Measurements from ENCODE around the gene AASS. TPM values are rescaled to one million over a fixed set of nuclear protein-coding genes. Genes with fewer than 3 reads are reported as not detected.

Gene AASS
- total RNA-seq, 2 donors from 2014 or later: 21.6 to 24.1 TPM

- intact Hi-C loops (cut with DNase I): no loop called here
- TF ChIP-seq CTCF (IDR thresholded peaks at IDR 0.05): no peak
- TF ChIP-seq POLR2A (IDR thresholded peaks at IDR 0.05): no peak
- TF ChIP-seq POLR2AphosphoS5 (IDR thresholded peaks at IDR 0.05): no peak
- no peaks in the 10 kb centered on the region for H3K9me3 ChIP-seq
- H3K4me1 ChIP-seq (replicated peaks): no peaks in the 10 kb centered on the region
- H3K27me3 ChIP-seq (replicated peaks; ENCODE audit: insufficient read depth): no peaks in the 10 kb centered on the region
- H3K27ac ChIP-seq: no peak overlapping the region
- DNase-seq (ENCODE audit: low spot score): no peak
- H3K4me3 ChIP-seq: no peak overlapping the region
- peaks cover 0 to 3% of the 10 kb centered on the region in 2 donors for H3K36me3 ChIP-seq
Measured at GRCh38 chr7:122082160-122082559, 61.9 kb downstream of the AASS start.

- no peaks in the 10 kb centered on the region for H3K27me3 ChIP-seq (replicated peaks; ENCODE audit: insufficient read depth)
- H3K36me3 ChIP-seq: peaks cover 0 to 3% of the 10 kb centered on the region in 2 donors
- no peaks in the 10 kb centered on the region for H3K9me3 ChIP-seq
- TF ChIP-seq POLR2AphosphoS5 (IDR thresholded peaks at IDR 0.05): no peak
- TF ChIP-seq CTCF (IDR thresholded peaks at IDR 0.05): no peak
- no peak for TF ChIP-seq POLR2A (IDR thresholded peaks at IDR 0.05)
- DNase-seq (ENCODE audit: low spot score): no peak
- no peak overlapping the region for H3K27ac ChIP-seq
- no peaks in the 10 kb centered on the region for H3K4me1 ChIP-seq (replicated peaks)
- no peak overlapping the region for H3K4me3 ChIP-seq
- WGBS: 75% methylated on average over 3 of the region's 3 CpGs
- intact Hi-C loops (cut with DNase I): no loop called here
Measured at GRCh38 chr7:122073635-122074034, 70.4 kb downstream of the AASS start.

GRCh38 chr7:122072924-122073599 is 71.0 kb downstream of the AASS start:
- no peak overlapping the region for H3K27ac ChIP-seq
- H3K9me3 ChIP-seq: no peaks in the 10 kb centered on the region
- 87% methylated on average over 6 of the region's 6 CpGs for WGBS
- no peaks in the 10 kb centered on the region for H3K4me1 ChIP-seq (replicated peaks)
- H3K4me3 ChIP-seq: no peak overlapping the region
- H3K36me3 ChIP-seq: peaks cover 0 to 3% of the 10 kb centered on the region in 2 donors
- TF ChIP-seq POLR2AphosphoS5 (IDR thresholded peaks at IDR 0.05) (no peak), POLR2A (IDR thresholded peaks at IDR 0.05) (no peak), CTCF (IDR thresholded peaks at IDR 0.05) (no peak)
- intact Hi-C loops (cut with DNase I): no loop called here
- no peak for DNase-seq (ENCODE audit: low spot score)
- no peaks in the 10 kb centered on the region for H3K27me3 ChIP-seq (replicated peaks; ENCODE audit: insufficient read depth)

GRCh38 chr7:122072272-122072671 is 71.8 kb downstream of the AASS start:
- intact Hi-C loops (cut with DNase I): no loop called here
- no peak for DNase-seq (ENCODE audit: low spot score)
- no peaks in the 10 kb centered on the region for H3K9me3 ChIP-seq
- 95% methylated on average over 2 of the region's 2 CpGs for WGBS
- H3K27ac ChIP-seq: no peak overlapping the region
- H3K36me3 ChIP-seq: no peaks in the 10 kb centered on the region
- H3K4me3 ChIP-seq: no peak overlapping the region
- TF ChIP-seq POLR2A (IDR thresholded peaks at IDR 0.05): no peak
- TF ChIP-seq POLR2AphosphoS5 (IDR thresholded peaks at IDR 0.05): no peak
- TF ChIP-seq CTCF (IDR thresholded peaks at IDR 0.05): no peak
- no peaks in the 10 kb centered on the region for H3K27me3 ChIP-seq (replicated peaks; ENCODE audit: insufficient read depth)
- H3K4me1 ChIP-seq (replicated peaks): no peaks in the 10 kb centered on the region

GRCh38 chr7:122070834-122071233 is 73.2 kb downstream of the AASS start:
- no peaks in the 10 kb centered on the region for H3K4me1 ChIP-seq (replicated peaks)
- H3K9me3 ChIP-seq: no peaks in the 10 kb centered on the region
- WGBS: 90% methylated on average over 3 of the region's 3 CpGs
- no peak for DNase-seq (ENCODE audit: low spot score)
- H3K4me3 ChIP-seq: no peak overlapping the region
- no peaks in the 10 kb centered on the region for H3K36me3 ChIP-seq
- intact Hi-C loops (cut with DNase I): no loop called here
- TF ChIP-seq POLR2A (IDR thresholded peaks at IDR 0.05): no peak
- TF ChIP-seq CTCF (IDR thresholded peaks at IDR 0.05): no peak
- no peak for TF ChIP-seq POLR2AphosphoS5 (IDR thresholded peaks at IDR 0.05)
- no peak overlapping the region for H3K27ac ChIP-seq
- H3K27me3 ChIP-seq (replicated peaks; ENCODE audit: insufficient read depth): no peaks in the 10 kb centered on the region

All from prostate gland (tissue), 2 donors.